Islet of Langerhans (tissue), 1 donor: ENCODE data around the gene SLC4A2.

Experiments used
- FAIRE-seq: peaks from one replicate; lab custom pipeline; 2011; peaks lifted over from hg19 to GRCh38; lab: Jason Lieb, UNC

Gene SLC4A2

DNA sequence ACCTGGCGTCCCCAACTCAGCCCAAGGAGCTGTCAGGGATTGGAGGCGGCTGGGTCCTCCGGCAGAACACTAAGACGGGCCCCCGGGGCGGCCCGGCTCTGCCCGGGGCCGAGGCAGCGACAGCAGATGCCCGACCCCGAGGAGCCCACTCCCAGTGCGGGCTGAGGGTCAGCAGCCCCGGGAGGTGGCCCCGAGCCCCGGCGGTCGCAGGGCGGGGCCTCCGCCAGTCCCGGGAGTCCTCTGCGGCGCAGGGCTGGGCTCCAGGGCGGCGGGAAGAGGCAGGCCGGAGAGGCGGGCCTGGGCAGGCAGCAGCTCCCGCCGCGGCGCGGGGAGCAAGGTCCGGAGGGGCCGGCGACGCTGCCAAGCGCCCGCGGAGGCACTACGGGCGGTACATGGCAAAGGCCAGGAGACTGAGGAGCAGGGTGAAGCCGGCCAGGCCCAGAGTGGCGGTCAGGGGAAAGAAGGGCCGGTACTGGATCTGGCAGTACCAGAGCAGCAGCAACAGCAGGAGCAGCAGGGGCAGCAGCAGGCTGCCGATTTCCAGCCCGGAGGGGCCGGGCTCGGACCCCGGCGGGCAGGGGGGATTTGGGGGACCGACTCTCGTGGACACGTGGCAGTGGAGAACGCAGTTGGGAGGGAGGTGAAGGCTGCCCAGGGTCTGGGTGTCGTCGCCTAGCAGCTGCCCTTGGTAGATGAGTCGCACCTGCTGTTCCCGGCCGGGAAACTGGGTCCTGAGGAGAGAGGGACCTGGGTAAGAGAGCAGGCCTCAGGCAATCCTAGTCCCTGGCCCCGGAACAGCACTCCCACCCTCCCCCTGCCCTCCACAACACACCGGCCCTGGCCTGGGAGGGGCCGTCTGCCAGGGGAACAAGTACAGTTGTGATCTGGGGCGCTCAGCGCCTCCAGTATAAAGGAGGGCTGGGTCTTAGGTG, 22.0 kb downstream of the SLC4A2 start:
- no peak for FAIRE-seq

GRCh38 chr7:151082141-151083070, 23.0 kb downstream of the SLC4A2 start:
- FAIRE-seq = no peak

- FAIRE-seq = no peak
Measured at GRCh38 chr7:151083071-151083823, 23.9 kb downstream of the SLC4A2 start, which contains the start of gene TMUB1. TSS of gene TMUB1 (minus strand) at chr7:151083493. CDS start at chr7:151082563, 930 bp downstream.

DNA sequence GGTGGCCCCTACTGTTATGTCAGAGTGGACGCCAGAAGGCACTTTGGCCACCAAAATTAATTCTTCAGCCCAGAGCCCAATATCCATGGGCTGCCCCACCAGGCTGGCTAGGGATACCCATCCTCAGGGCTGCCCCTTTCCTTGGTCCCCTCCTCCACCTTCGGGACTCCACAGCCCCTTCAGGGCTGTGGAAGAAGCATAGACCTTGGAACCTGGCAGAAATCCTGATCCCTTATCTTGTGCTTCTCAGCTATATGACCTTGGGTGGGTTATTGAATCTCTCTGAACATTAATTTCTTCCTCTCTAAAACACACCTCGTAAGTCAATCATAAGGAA, 24.4 kb downstream of the SLC4A2 start:
- no peak for FAIRE-seq

DNA sequence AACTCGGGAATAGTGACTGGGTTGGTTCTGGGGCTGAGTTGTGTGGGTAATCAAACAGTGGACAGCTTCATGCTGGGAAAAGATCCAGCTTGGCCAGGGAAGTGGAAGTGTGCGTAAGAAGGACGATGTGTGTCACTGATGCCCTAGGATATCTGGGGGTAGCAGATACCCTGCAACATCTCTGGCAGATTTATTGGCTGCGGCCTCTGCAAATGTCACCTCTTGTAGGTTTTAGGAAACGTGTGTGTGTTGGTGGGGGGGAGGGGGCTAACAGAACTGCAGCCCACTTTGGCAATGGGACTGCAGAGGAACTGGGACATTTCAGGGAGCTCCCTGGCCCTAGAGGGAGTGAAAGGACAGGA, 25.9 kb downstream of the SLC4A2 start:
- FAIRE-seq = no peak

DNA sequence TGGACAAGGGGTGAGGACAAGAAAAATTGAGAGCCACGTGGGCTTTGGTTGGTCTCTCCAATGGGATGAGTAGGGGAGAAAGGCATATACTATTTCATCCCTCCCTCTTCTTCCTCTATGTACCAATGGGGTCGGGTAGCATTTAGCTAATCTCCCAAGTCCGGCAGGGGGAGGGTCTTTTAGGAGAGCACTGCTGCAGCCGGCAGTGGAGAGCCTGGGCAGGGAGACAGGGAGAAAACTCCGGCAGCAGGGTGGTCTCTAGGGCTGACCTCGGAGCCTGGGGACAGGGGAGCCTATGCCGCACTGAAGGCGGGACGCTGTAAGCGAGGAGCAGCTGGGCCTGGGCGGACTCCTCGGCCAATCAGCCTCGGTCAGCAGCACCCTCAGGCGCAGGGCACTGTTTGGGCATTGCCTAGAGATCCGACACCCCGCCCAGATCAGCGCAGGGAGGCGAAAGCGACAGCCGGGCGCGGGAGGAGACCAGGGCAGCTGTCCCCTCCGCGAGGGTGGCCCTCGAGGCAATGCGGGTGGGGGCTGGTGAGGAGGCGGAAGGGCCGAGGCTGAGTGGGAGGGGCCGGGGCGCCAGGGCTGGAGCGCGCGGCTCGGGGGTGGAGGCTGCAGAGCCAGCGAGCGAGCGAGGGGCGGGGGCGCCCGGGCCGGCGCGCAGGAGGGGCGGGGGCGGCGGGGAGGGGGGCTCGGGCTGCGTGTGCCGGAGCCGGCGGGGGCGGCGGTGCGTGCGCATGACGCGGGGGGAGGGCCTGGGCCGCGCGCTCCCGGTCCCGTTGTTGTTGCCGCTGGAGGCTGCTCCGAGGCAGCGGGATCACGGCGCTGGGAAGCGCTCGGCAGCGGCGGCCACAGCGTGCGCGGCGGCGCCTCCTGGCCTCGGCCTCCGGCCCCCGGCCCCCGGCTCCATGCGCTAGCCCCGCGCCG, 26.6 kb downstream of the SLC4A2 start, which contains the start of gene AGAP3:
Gene AGAP3, plus strand, starts transcription at position 785 of the 930 bp plus-strand sequence. CDS start 267 bp downstream, outside the sequence.
- FAIRE-seq = no peak

DNA sequence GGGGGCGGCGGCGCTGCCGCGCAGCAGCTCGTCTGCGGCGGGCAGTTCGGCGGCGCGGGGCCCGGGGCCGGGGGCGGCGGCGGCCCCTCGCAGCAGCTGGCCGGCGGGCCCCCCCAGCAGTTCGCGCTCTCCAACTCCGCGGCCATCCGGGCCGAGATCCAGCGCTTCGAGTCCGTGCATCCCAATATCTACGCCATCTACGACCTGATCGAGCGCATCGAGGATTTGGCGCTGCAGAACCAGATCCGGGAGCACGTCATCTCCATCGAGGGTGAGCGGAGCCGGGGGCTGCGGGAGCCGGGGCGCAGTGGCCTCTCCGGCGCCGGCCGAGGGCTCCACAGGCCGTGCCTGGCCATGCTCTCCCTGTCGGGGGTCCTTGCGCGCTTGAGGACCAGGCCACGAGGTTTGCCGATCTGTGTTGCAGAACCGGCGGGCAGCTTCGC, 27.4 kb downstream of the SLC4A2 start:
- FAIRE-seq = no peak

GRCh38 chr7:151087245-151088018, 28.0 kb downstream of the SLC4A2 start:
- no peak for FAIRE-seq

DNA sequence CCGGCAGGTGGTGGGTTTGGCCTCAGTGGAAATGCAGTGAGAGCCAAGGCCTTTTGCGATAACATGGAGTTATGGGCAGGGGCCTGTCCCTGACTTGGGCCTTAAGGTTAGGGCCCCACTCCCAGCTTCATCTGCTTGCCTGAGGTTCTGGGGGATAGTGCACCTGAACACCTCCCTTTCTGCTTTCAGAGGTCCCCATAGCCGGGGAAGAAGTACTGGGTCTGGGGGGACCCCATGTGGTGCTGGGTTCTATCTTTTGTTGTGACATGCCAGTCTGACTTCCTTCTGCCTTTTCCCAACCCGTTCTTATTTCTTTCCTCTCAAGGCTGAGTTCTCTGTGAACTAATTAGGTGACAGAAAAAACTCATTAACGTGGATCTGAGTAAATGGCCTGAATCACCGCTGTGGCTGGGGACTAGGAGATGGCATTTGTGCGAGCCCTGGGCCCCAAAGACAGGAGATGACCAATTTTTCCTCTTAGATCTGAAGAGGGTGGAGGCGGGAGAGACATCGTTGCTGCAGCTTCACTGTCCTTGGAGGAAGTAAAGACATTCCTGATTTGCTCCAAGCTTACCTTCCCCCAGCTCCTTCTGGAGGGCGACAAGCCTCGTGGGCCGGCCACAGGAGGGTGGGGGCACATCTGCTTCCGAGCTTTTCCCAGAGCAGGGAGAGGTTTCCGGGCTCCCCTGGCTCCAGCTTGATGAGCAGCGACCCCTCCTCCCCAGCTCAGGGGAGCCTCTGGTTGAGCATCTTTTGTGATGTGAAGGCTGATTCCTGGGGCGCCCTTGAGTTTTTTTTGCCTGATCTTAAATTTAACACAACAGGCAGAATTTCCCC, 28.8 kb downstream of the SLC4A2 start:
- no peak for FAIRE-seq

DNA sequence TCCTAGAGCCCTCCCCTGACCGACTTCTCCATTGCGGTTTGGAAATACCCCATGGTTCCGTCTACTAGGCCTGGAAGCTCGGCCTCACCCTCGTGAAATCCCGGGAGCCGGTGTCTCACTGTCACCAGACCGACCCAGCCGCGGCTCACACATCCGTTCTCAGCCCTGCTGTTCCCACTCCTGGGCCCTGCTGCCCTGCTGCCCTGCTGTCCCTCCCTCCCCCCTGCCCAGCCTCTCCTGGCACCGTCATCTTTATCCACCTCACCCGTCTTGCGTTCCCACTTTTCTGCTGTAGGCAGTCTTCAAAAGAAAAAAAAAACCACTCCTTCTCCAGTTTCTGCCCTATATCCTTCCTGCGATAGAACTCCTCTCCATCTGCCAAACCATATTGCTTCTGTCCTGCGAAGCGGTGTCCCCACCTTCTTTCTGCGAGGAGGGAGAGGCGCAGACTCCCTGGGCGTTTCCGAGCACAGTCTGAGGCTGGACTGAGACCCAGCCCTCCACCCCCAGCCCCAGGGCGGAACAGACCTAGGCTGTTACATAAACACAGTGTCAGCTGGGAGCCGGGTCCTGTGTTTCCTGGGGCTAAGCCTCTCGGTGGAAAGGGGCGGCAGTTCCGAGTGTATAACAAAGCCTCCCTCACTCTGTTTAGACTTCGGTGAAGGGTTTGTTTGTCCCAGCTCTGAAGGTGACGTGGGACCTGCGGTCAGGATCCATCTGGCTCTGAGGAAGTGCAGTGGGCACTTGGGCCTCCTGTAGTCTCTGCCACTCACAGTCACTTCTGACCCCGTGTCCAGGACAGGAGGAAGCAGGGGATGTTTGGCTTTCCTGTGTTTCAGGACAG, 29.7 kb downstream of the SLC4A2 start:
- FAIRE-seq = no peak

- FAIRE-seq = no peak
Measured at GRCh38 chr7:151089893-151090730, 30.7 kb downstream of the SLC4A2 start.

- no peak for FAIRE-seq
Measured at GRCh38 chr7:151091003-151091402, 31.6 kb downstream of the SLC4A2 start.

GRCh38 chr7:151091431-151091830, 32.0 kb downstream of the SLC4A2 start:
- FAIRE-seq = no peak

GRCh38 chr7:151091988-151092387, 32.6 kb downstream of the SLC4A2 start:
- no peak for FAIRE-seq

DNA sequence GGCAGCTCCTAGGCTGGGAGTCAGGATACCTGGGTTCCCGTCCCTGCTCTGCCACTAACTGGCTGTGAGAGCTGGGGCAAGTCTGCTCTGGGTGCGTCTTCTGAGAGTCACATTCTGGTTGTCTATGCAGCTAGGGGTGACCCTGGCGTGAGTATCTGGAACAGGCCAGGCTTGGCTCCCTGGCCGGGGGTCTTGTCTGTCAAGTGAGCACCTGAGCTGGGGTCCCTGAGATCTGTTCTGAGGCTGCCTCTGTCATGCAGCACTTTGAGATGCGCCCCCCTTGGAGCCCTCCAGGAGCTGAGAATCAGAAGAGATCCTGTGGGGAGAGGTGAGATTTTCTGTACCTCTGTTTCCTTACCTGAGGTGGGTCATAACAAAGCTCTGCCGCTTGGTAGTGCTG, 34.4 kb downstream of the SLC4A2 start:
- FAIRE-seq = no peak

DNA sequence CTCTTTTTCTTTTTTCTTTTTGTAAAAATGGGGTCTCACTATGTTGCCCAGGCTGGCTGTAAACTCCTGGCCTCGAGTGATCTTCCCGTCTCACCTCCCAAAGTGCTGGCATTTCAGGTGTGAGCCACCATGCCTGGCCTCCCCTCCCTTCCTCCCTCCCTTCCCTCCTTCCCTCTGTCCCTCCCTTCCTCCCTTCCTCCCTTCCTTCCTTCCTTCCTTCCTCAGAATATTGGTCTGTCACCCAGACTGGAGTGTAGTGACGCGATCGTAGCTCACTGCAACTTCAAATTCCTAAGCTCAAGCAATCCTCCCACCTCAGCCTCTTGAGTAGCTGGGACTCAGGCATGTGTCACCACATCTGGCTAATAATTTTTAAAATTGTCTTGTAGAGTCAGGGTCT, 35.3 kb downstream of the SLC4A2 start:
- FAIRE-seq = no peak

DNA sequence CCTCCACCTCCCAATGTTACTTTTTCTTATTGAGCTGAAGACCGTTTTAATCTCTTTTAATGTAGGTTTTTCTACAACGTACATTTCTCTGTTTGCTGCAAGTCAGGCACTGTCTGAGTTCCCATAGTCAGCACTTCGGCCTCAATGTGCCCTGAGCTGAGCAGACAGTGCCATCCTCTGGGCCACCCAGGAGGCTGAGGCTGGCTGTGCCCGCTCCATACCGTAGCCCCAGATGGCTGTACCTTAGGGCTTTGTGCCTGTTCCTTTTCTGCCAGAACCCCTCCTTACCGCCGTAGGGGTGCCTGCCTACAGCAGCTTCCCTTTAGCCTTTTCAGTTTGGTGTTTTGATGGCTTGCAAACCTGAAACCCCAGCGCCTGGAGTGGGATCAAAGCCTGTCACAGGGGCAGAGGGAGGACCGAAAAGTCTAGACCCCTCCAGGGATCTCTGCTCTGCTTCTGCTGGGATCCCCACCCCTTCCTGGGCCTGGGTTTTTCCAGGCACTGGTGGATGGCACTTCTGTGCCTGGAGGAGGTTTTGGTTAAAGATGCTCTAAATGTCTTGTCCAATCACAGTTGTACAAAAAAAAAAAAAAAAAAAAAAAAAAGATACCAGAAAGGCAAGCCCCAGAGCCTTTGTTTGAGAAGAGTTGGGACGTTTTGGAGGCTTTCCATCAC, 35.9 kb downstream of the SLC4A2 start:
- FAIRE-seq = no peak
